ENCODE results near the gene GCHFR.

GRCh38 chr15:40770147-40770721, 6.4 kb downstream of the GCHFR start:
- TF ChIP-seq TAF1 (IDR thresholded peaks at IDR 0.05; ENCODE audit: borderline replicate concordance, low read depth, low read length) (no peak), POLR2AphosphoS5 (IDR thresholded peaks at IDR 0.05; ENCODE audit: low read depth, low read length) (no peak), POLR2A (IDR thresholded peaks at IDR 0.05; ENCODE audit: low read depth, low read length) (no peak)

All from GM12892 (cell line).